OCI-LY7 (cell line): ENCODE measurements around the gene ZDHHC14. TPM values are rescaled to one million over a fixed set of nuclear protein-coding genes. Genes with fewer than 3 reads are reported as not detected.

Source experiments
- BruUV-seq: library from RNA; stranded (reverse); fragments of 400-500 nt; replicated peaks from 2 replicates; lab custom pipeline; 2021; lab: Mats Ljungman, UMichigan
- CTCF ChIA-PET: fragments of 300-600 bp; sonication (Branson Sonifier 250); formaldehyde crosslinking; loops from one replicate; lab custom pipeline; 2022; ENCODE audit warnings: antibody characterized with exemption; ENCODE audit not compliant: unreplicated experiment; lab: Charles Lee
- POLR2A ChIA-PET: fragments of 300-600 bp; sonication (Branson Sonifier 250); formaldehyde crosslinking; loops from one replicate; lab custom pipeline; 2022; ENCODE audit warnings: antibody characterized with exemption; lab: Charles Lee
- DNase-seq: peaks from one replicate; pipeline ENCODE4 v3.0.0-alpha.2; 2015; ENCODE audit warnings: low spot score
- H2AFZ ChIP-seq: fragments of 200-600 bp; sonication (generic), shearing (Covaris generic); 2 replicates; pipeline ENCODE4 v1.6.1; 2014; ENCODE audit warnings: mild to moderate bottlenecking, antibody characterized with exemption, low read length, moderate library complexity
- H3K27ac ChIP-seq: fragments of 200-600 bp; sonication (generic); 2 replicates; pipeline ENCODE4 v1.5.1; 2014; ENCODE audit warnings: mixed run types, low read depth, mild to moderate bottlenecking, moderate library complexity, low read length, inconsistent platforms; ENCODE audit not compliant: poor library complexity, severe bottlenecking
- H3K36me3 ChIP-seq: fragments of 200-600 bp; sonication (generic); 2 replicates; pipeline ENCODE4 v1.6.1; 2014; ENCODE audit warnings: mild to moderate bottlenecking, antibody characterized with exemption, low read length, moderate library complexity, mixed read lengths; ENCODE audit not compliant: insufficient read depth
- H3K4me1 ChIP-seq: fragments of 200-600 bp; sonication (generic); 2 replicates; pipeline ENCODE4 v1.5.1; 2014; ENCODE audit warnings: mild to moderate bottlenecking, low read length; ENCODE audit not compliant: insufficient read depth, poor library complexity, severe bottlenecking
- H3K4me2 ChIP-seq: fragments of 200-600 bp; sonication (generic); 2 replicates; pipeline ENCODE4 v1.6.1; 2014; ENCODE audit warnings: mild to moderate bottlenecking, low read length
- H3K4me3 ChIP-seq: fragments of 200-600 bp; sonication (generic); 2 replicates; pipeline ENCODE4 v1.5.1; 2014; ENCODE audit warnings: mild to moderate bottlenecking, low read depth, low read length; ENCODE audit not compliant: poor library complexity, severe bottlenecking
- H3K79me2 ChIP-seq: fragments of 200-600 bp; sonication (generic); 2 replicates; pipeline ENCODE4 v1.6.1; 2016; ENCODE audit warnings: low read depth, mild to moderate bottlenecking, low read length, moderate library complexity, mixed read lengths; ENCODE audit not compliant: insufficient read depth
- H3K9me2 ChIP-seq: fragments of 200-600 bp; sonication (generic); 2 replicates; pipeline ENCODE4 v1.6.1; 2016; ENCODE audit warnings: mild to moderate bottlenecking, low read length, mixed read lengths; ENCODE audit not compliant: insufficient read depth
- H3K9me3 ChIP-seq: fragments of 200-600 bp; sonication (generic); 2 replicates; pipeline ENCODE4 v1.6.1; 2014; ENCODE audit warnings: mild to moderate bottlenecking, mixed run types, low read length, mixed read lengths
- H4K20me1 ChIP-seq: fragments of 200-600 bp; sonication (generic); 2 replicates; pipeline ENCODE4 v1.6.1; 2014; ENCODE audit warnings: mild to moderate bottlenecking, antibody characterized with exemption, low read length, moderate library complexity, mixed read lengths; ENCODE audit not compliant: insufficient read depth
- EZH2phosphoT487 ChIP-seq: fragments of 200-600 bp; sonication (generic); IDR thresholded peaks from 2 replicates; pipeline ENCODE4 v1.6.1; 2018; ENCODE audit warnings: low read depth, borderline replicate concordance, mild to moderate bottlenecking, mixed run types, antibody characterized with exemption, low read length, moderate library complexity, mixed read lengths
- intact Hi-C: fragments of 100-400 bp; cut with micrococcal nuclease; formaldehyde crosslinking; loops from one replicate; pipeline ENCODE4 v1.10.0; 2022; ENCODE audit not compliant: unreplicated experiment
- total RNA-seq, 2 experiments: library from RNA; depleted of rRNA in 1 of 2; stranded (reverse); fragments of >200 nt in 1 of 2; shearing (Covaris generic) in 1 of 2; gene quantifications; 2 replicates each; pipeline ENCODE4 v1.2.3, GENCODE V29; 2014 to 2022
- TF ChIP-seq, protein P1 (sequence below): fragments of 200-600 bp; sonication (generic); conservative IDR thresholded peaks from 2 replicates; pipeline ENCODE4 v1.5.1; 2014; ENCODE audit warnings: mild to moderate bottlenecking, antibody characterized with exemption, low read length, moderate library complexity, mixed read lengths

ZDHHC14 gene
- total RNA-seq, 2 experiments from 2014 or later, result 0.69 to 3.0 TPM

DNA sequence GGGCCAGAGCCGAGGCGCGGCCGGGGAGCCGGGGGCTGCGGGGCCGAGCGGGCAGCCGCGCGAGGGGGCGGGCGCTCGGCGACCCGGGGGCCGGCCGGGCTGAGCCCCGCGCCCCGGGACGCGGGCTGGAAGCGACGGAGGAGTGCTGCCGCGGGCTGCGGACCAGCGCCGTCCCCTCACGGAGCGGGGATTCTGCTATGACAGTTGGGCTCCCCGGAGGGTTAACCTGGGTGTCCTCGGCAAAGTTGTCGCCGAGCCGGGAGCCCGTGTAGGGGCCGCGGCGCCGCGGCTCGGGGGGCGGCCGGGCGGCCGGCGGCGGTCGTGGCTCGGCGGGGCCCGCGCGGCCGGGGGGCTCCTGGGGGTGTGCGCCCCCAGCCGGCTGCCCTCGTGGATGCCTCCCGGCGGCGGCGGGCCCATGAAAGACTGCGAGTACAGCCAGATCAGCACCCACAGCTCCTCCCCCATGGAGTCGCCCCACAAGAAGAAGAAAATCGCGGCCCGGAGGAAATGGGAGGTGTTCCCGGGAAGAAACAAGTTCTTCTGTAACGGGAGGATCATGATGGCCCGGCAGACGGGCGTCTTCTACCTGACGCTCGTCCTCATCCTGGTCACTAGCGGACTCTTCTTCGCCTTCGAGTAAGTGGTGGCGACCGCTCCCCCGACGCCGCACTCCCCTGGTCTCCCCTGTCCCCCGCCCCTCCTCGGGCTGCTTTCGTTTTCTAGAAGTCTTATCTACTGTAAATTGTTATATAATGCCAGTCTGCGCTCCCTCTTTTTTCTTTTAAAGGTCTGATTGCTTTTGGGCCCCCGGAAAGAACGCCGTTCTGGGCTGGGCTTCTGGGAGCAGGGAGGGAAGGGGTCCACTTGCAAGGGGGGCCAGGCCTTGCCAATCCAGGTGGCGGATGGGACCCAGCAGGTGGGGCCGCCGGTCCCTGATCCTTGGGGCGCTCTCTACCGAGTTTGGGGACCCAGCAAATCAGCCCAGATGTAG lies 936 bp downstream of the ZDHHC14 start:
- ChIA-PET CTCF (no interaction called here), POLR2A (no interaction called here)
- peak overlapping the region; percentile 97 for H3K4me2 ChIP-seq
- H2AFZ ChIP-seq, result no peak overlapping the region
- H3K79me2 ChIP-seq, result no peaks in the 10 kb centered on the region
- H3K4me1 ChIP-seq, result peaks cover 17% of the 10 kb centered on the region
- no peaks in the 10 kb centered on the region for H3K9me2 ChIP-seq
- no TSS peak for BruUV-seq
- intact Hi-C loops, result loop anchor here (2.0 to 5.0 kb wide), 5 partner anchors 175 to 383 kb away; no protein-coding TSS in a partner anchor
- DNase-seq, result peak; percentile 41
- H3K4me3 ChIP-seq, result peak overlapping the region; percentile 98
- H4K20me1 ChIP-seq, result no peaks in the 10 kb centered on the region
- no peaks in the 10 kb centered on the region for H3K36me3 ChIP-seq
- TF ChIP-seq, protein P1, sequence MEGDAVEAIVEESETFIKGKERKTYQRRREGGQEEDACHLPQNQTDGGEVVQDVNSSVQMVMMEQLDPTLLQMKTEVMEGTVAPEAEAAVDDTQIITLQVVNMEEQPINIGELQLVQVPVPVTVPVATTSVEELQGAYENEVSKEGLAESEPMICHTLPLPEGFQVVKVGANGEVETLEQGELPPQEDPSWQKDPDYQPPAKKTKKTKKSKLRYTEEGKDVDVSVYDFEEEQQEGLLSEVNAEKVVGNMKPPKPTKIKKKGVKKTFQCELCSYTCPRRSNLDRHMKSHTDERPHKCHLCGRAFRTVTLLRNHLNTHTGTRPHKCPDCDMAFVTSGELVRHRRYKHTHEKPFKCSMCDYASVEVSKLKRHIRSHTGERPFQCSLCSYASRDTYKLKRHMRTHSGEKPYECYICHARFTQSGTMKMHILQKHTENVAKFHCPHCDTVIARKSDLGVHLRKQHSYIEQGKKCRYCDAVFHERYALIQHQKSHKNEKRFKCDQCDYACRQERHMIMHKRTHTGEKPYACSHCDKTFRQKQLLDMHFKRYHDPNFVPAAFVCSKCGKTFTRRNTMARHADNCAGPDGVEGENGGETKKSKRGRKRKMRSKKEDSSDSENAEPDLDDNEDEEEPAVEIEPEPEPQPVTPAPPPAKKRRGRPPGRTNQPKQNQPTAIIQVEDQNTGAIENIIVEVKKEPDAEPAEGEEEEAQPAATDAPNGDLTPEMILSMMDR, result 0 out of 2 replicates have a peak, but pooled peaks have one; percentile 15
- TF ChIP-seq EZH2phosphoT487, result no peak
- H3K27ac ChIP-seq, result no peak overlapping the region
- no peaks in the 10 kb centered on the region for H3K9me3 ChIP-seq

DNA sequence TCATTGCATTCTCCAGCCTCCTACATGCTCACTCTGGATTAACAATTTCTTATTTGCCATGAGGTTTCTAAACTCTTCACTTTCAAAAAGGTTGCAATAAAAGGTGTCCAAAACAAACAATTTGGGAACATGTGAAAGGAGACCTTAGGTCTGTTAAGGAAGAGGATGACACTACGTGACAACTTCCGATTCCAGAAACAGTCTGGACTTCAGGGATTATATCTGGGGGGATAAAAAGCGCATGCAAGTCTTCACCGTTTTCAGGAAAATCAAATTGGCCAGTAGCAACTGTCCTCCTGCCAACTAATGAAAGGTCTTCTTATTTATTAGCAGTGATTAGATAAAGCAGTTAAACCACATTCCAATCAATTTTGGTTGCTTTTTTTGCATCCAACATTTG lies 1.8 kb downstream of the ZDHHC14 start:
- Histone ChIP-seq H3K79me2 (no peaks in the 10 kb centered on the region), H3K4me1 (peaks cover 12% of the 10 kb centered on the region), H3K9me2 (no peaks in the 10 kb centered on the region), H3K4me2 (no peak overlapping the region), H3K9me3 (no peaks in the 10 kb centered on the region), H4K20me1 (no peaks in the 10 kb centered on the region), H3K27ac (no peak overlapping the region), H2AFZ (no peak overlapping the region), H3K4me3 (no peak overlapping the region), H3K36me3 (no peaks in the 10 kb centered on the region)
- ChIA-PET CTCF (no interaction called here), POLR2A (no interaction called here)
- DNase-seq, result no peak
- no peak for TF ChIP-seq EZH2phosphoT487
- TF ChIP-seq, protein P1, result no peak
- intact Hi-C loops, result loop anchor here (5.0 kb wide), 3 partner anchors 174 to 284 kb away; no protein-coding TSS in a partner anchor
- TSS peak; percentile 56 for BruUV-seq
